ENCODE data around the gene COL9A3.

The COL9A3 gene

DNA sequence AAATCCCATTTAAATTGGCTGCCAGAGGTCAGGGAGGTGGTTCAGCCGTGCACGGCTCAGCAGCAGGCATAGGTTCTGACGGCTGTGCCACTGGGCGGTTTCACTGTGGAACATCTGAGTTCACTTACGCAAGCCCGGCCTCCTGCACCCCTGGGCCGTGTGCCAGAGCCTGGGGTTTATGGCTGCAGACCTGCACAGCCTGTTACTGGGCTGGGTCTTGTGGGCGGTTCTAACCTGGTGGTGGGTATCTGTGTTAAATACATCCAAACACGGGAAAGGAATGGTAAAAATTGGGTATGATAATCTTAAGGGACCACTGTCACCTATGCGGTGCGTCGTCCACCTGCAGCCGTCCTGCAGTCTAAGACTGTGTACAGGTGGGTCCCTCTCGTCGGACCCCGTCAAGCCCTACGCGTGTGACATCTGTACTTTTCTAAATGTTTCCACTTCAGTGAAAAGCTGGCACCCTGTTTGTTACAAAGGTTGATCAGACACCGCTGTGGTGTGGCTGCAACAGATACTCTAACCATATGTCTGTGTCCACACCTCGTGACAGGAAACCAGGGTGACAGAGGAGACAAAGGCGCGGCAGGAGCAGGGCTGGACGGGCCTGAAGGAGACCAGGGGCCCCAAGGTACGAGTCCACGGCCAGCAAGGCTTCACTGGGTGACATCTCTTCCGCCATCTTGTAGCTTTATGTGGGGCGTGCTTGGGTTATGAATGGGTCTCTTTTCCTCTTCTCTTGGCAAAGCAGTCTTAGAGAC lies 21.5 kb downstream of the COL9A3 start:
- H3K9me2 ChIP-seq (replicated peaks; ENCODE audit: insufficient read depth, low read length), result no peaks in the 10 kb centered on the region
- no peak overlapping the region for H3K27ac ChIP-seq (ENCODE audit: low read depth, low read length)
- no peak overlapping the region for H3K4me3 ChIP-seq (ENCODE audit: insufficient read depth, low read length, poor library complexity, severe bottlenecking)
- no peak overlapping the region for H2AFZ ChIP-seq (ENCODE audit: low read depth, low read length, severe bottlenecking)
- no peaks in the 10 kb centered on the region for H3K36me3 ChIP-seq (ENCODE audit: low read length)
- H3K79me2 ChIP-seq (ENCODE audit: insufficient read depth, low read length), result no peaks in the 10 kb centered on the region
- no peak overlapping the region for H3K9ac ChIP-seq (ENCODE audit: low read length)
- H3F3A ChIP-seq (ENCODE audit: insufficient read depth), result no peaks in the 10 kb centered on the region
- TF ChIP-seq CTCF (IDR thresholded peaks at IDR 0.05; ENCODE audit: insufficient read depth, low read length, poor library complexity, severe bottlenecking), result no peak
- no peak for TF ChIP-seq EZH2phosphoT487 (conservative IDR thresholded peaks at IDR 0.05; ENCODE audit: low read length)
- no peaks in the 10 kb centered on the region for H4K20me1 ChIP-seq (ENCODE audit: low read depth, low read length)
- no peaks in the 10 kb centered on the region for H3K9me3 ChIP-seq (ENCODE audit: insufficient read depth, low read length)
- H3K27me3 ChIP-seq (ENCODE audit: low read length), result no peaks in the 10 kb centered on the region
- H3K4me2 ChIP-seq (ENCODE audit: low read depth, low read length, poor library complexity, severe bottlenecking), result no peak overlapping the region

DNA sequence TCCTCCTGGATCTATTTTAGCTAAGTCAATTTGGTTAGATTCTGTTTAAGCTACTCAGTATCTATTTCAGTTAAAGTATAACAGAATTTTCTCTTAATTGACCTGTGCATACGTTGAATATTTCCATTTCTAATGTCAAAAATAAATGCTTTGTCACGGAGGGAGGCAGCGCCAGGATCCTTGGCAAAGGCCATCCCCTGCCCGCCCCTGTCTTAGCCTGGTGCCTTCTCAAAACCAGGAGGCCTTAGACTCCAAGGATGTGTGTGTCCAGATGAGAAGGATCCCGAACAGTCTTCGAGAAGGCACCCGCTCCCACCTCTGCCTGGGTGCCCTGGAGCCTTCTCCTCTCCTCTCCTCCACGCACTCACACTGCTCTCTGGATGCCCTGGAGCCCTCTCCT lies 22.4 kb downstream of the COL9A3 start:
- H3K9me2 ChIP-seq (replicated peaks; ENCODE audit: insufficient read depth, low read length), result no peaks in the 10 kb centered on the region
- H2AFZ ChIP-seq (ENCODE audit: low read depth, low read length, severe bottlenecking), result no peak overlapping the region
- H3K9me3 ChIP-seq (ENCODE audit: insufficient read depth, low read length), result no peaks in the 10 kb centered on the region
- TF ChIP-seq CTCF (IDR thresholded peaks at IDR 0.05; ENCODE audit: insufficient read depth, low read length, poor library complexity, severe bottlenecking) (no peak), EZH2phosphoT487 (conservative IDR thresholded peaks at IDR 0.05; ENCODE audit: low read length) (no peak)
- no peaks in the 10 kb centered on the region for H3F3A ChIP-seq (ENCODE audit: insufficient read depth)
- H4K20me1 ChIP-seq (ENCODE audit: low read depth, low read length), result no peaks in the 10 kb centered on the region
- no peak overlapping the region for H3K4me2 ChIP-seq (ENCODE audit: low read depth, low read length, poor library complexity, severe bottlenecking)
- no peaks in the 10 kb centered on the region for H3K79me2 ChIP-seq (ENCODE audit: insufficient read depth, low read length)
- H3K4me3 ChIP-seq (ENCODE audit: insufficient read depth, low read length, poor library complexity, severe bottlenecking), result no peak overlapping the region
- no peaks in the 10 kb centered on the region for H3K27me3 ChIP-seq (ENCODE audit: low read length)
- H3K27ac ChIP-seq (ENCODE audit: low read depth, low read length), result no peak overlapping the region
- no peaks in the 10 kb centered on the region for H3K36me3 ChIP-seq (ENCODE audit: low read length)
- H3K9ac ChIP-seq (ENCODE audit: low read length), result no peak overlapping the region

- H2AFZ ChIP-seq (ENCODE audit: low read depth, low read length, severe bottlenecking), result no peak overlapping the region
- no peak overlapping the region for H3K9ac ChIP-seq (ENCODE audit: low read length)
- H3K4me3 ChIP-seq (ENCODE audit: insufficient read depth, low read length, poor library complexity, severe bottlenecking), result no peak overlapping the region
Measured at GRCh38 chr20:62839816-62840215, 23.0 kb downstream of the COL9A3 start.

More at GRCh38 chr20:62839816-62840215, 23.0 kb downstream of the COL9A3 start:
- TF ChIP-seq EZH2phosphoT487 (conservative IDR thresholded peaks at IDR 0.05; ENCODE audit: low read length), result no peak
- TF ChIP-seq CTCF (IDR thresholded peaks at IDR 0.05; ENCODE audit: insufficient read depth, low read length, poor library complexity, severe bottlenecking), result no peak
- Histone ChIP-seq H3F3A (ENCODE audit: insufficient read depth) (no peaks in the 10 kb centered on the region), H3K36me3 (ENCODE audit: low read length) (no peaks in the 10 kb centered on the region), H4K20me1 (ENCODE audit: low read depth, low read length) (no peaks in the 10 kb centered on the region), H3K27me3 (ENCODE audit: low read length) (no peaks in the 10 kb centered on the region), H3K27ac (ENCODE audit: low read depth, low read length) (no peak overlapping the region), H3K9me2 (replicated peaks; ENCODE audit: insufficient read depth, low read length) (no peaks in the 10 kb centered on the region), H3K79me2 (ENCODE audit: insufficient read depth, low read length) (no peaks in the 10 kb centered on the region), H3K4me2 (ENCODE audit: low read depth, low read length, poor library complexity, severe bottlenecking) (no peak overlapping the region), H3K9me3 (ENCODE audit: insufficient read depth, low read length) (no peaks in the 10 kb centered on the region)

All from SU-DHL-6 (cell line).